Measurements from ENCODE around the gene LACTBL1. TPM values are rescaled to one million over a fixed set of nuclear protein-coding genes. Genes with fewer than 3 reads are reported as not detected.
A peak's percentile ranks its signal among the peaks of the same experiment; 100 is the strongest.
"Not testable (repeated sequence)": the region's sequence is repeated elsewhere in the genome, so short reads cannot be mapped to it uniquely, and the experiment has no call there.

LACTBL1 gene
- total RNA-seq, 2 experiments from 2014 or later: not detected

DNA sequence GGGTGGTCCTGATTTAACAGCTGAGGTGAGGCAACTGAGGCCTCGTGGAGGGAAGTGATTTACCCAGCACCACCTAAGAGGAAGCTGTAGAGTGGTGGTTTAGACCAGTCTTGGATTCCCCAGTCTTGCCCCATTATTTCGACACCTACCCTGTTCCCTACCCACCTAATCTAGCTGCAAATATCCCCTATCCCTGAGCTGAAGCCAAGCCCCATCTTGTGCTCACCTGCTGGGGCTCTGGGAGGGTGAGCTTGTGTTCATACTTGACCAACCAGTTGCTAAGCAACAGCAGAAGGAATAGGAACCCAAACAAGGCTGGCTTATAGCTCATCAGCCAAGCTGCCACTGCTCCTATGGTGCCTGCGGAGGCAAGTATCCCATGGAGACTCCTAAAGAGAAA lies 41.0 kb upstream of the LACTBL1 start:
- ChIA-PET POLR2A (interaction anchor here (1.6 kb wide), 1 partner anchor 46 kb away, joined by 3 read pairs; no protein-coding TSS in a partner anchor), CTCF (ENCODE audit: unreplicated experiment) (no interaction called here)
- DNase-seq (ENCODE audit: low spot score): peak; percentile 43
- no peaks in the 10 kb centered on the region for H3K9me3 ChIP-seq (ENCODE audit: low read length)
- H4K20me1 ChIP-seq (ENCODE audit: insufficient read depth, low read length): no peaks in the 10 kb centered on the region
- no TSS peak for BruUV-seq (replicated peaks)
- H3K36me3 ChIP-seq (ENCODE audit: insufficient read depth, low read length): no peaks in the 10 kb centered on the region
- H3K27ac ChIP-seq (ENCODE audit: low read depth, low read length, poor library complexity, severe bottlenecking): no peak overlapping the region
- no peak overlapping the region for H3K4me2 ChIP-seq (ENCODE audit: low read length)
- H3K4me3 ChIP-seq (ENCODE audit: low read depth, low read length, poor library complexity, severe bottlenecking): no peak overlapping the region
- H2AFZ ChIP-seq (ENCODE audit: low read length): no peak overlapping the region
- H3K9me2 ChIP-seq (ENCODE audit: insufficient read depth, low read length): no peaks in the 10 kb centered on the region
- TF ChIP-seq, protein P1, sequence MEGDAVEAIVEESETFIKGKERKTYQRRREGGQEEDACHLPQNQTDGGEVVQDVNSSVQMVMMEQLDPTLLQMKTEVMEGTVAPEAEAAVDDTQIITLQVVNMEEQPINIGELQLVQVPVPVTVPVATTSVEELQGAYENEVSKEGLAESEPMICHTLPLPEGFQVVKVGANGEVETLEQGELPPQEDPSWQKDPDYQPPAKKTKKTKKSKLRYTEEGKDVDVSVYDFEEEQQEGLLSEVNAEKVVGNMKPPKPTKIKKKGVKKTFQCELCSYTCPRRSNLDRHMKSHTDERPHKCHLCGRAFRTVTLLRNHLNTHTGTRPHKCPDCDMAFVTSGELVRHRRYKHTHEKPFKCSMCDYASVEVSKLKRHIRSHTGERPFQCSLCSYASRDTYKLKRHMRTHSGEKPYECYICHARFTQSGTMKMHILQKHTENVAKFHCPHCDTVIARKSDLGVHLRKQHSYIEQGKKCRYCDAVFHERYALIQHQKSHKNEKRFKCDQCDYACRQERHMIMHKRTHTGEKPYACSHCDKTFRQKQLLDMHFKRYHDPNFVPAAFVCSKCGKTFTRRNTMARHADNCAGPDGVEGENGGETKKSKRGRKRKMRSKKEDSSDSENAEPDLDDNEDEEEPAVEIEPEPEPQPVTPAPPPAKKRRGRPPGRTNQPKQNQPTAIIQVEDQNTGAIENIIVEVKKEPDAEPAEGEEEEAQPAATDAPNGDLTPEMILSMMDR (conservative IDR thresholded peaks at IDR 0.05; ENCODE audit: low read length): no peak
- no peak for TF ChIP-seq EZH2phosphoT487 (IDR thresholded peaks at IDR 0.05; ENCODE audit: borderline replicate concordance, low read depth, low read length)
- H3K79me2 ChIP-seq (ENCODE audit: insufficient read depth, low read depth, low read length): no peaks in the 10 kb centered on the region
- intact Hi-C loops (cut with micrococcal nuclease; ENCODE audit: unreplicated experiment): loop anchor here (10.0 kb wide), 1 partner anchor 559 kb away; the partner anchor contains the start of gene ZBTB40
- peaks cover 36% of the 10 kb centered on the region for H3K4me1 ChIP-seq (ENCODE audit: insufficient read depth, low read length, poor library complexity, severe bottlenecking)

DNA sequence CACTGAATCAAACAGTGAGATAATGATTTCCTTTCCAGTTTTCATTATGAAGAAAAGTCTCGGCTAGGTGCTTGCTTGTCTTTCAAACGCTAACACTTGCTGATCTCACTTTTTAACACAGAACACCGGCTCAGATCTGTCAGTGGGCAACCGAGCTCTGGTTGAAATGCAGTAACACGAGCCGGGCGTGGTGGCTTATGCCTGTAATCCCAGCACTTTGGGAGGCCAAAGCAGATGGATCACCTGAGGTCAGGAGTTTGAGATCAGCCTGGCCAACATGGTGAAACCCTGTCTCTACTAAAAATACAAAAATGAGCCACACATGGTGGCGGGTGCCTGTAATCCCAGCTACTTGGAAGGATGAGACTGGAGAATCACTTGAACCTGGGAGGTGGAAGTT lies 37.4 kb upstream of the LACTBL1 start:
- H4K20me1 ChIP-seq (ENCODE audit: insufficient read depth, low read length); H3K4me3 ChIP-seq (ENCODE audit: low read depth, low read length, poor library complexity, severe bottlenecking); CTCF ChIA-PET (ENCODE audit: unreplicated experiment); H3K36me3 ChIP-seq (ENCODE audit: insufficient read depth, low read length); H3K27ac ChIP-seq (ENCODE audit: low read depth, low read length, poor library complexity, severe bottlenecking); POLR2A ChIA-PET; H3K9me2 ChIP-seq (ENCODE audit: insufficient read depth, low read length); BruUV-seq (replicated peaks); H2AFZ ChIP-seq (ENCODE audit: low read length); H3K4me2 ChIP-seq (ENCODE audit: low read length); H3K9me3 ChIP-seq (ENCODE audit: low read length); H3K79me2 ChIP-seq (ENCODE audit: insufficient read depth, low read depth, low read length); DNase-seq (ENCODE audit: low spot score): not testable (repeated sequence)
- intact Hi-C loops (cut with micrococcal nuclease; ENCODE audit: unreplicated experiment): loop anchor here (10.0 kb wide), 1 partner anchor 555 kb away; the partner anchor contains the start of gene ZBTB40
- H3K4me1 ChIP-seq (ENCODE audit: insufficient read depth, low read length, poor library complexity, severe bottlenecking): peaks cover 31% of the 10 kb centered on the region

DNA sequence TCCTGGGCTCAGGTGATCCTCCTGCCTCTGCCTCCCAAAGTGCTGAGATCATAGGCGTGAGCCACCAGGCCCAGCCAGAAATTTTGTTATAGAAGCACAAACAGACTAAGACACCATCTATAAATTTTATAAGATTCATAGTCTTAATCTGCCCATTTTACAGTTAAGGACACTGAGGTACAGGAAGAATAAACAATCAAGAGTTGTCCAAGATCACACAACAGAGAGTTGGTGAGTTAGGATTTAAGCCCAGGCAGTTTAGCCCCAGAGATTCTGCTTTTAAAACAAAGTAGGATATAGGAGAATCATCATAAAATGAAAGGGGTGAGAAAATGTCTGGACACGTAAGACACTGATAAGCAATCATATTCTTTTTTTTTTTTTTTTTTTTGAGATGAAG lies 36.2 kb upstream of the LACTBL1 start:
- H3K9me3 ChIP-seq (ENCODE audit: low read length): no peaks in the 10 kb centered on the region
- no peaks in the 10 kb centered on the region for H3K79me2 ChIP-seq (ENCODE audit: insufficient read depth, low read depth, low read length)
- H3K4me1 ChIP-seq (ENCODE audit: insufficient read depth, low read length, poor library complexity, severe bottlenecking): peaks cover 29% of the 10 kb centered on the region
- intact Hi-C loops (cut with micrococcal nuclease; ENCODE audit: unreplicated experiment): no loop called here
- H3K4me2 ChIP-seq (ENCODE audit: low read length): no peak overlapping the region
- BruUV-seq (replicated peaks): no TSS peak
- no peak overlapping the region for H3K4me3 ChIP-seq (ENCODE audit: low read depth, low read length, poor library complexity, severe bottlenecking)
- H3K36me3 ChIP-seq (ENCODE audit: insufficient read depth, low read length): no peaks in the 10 kb centered on the region
- no peak for TF ChIP-seq EZH2phosphoT487 (IDR thresholded peaks at IDR 0.05; ENCODE audit: borderline replicate concordance, low read depth, low read length)
- TF ChIP-seq, protein P1 (conservative IDR thresholded peaks at IDR 0.05; ENCODE audit: low read length): no peak
- H3K27ac ChIP-seq (ENCODE audit: low read depth, low read length, poor library complexity, severe bottlenecking): no peak overlapping the region
- H2AFZ ChIP-seq (ENCODE audit: low read length): no peak overlapping the region
- H4K20me1 ChIP-seq (ENCODE audit: insufficient read depth, low read length): no peaks in the 10 kb centered on the region
- ChIA-PET CTCF (ENCODE audit: unreplicated experiment) (no interaction called here), POLR2A (no interaction called here)
- DNase-seq (ENCODE audit: low spot score): no peak
- no peaks in the 10 kb centered on the region for H3K9me2 ChIP-seq (ENCODE audit: insufficient read depth, low read length)
